NCI-H226 (cell line): Measurements from ENCODE around the gene TTC13.

ENCODE experiments used
- DNase-seq: peaks from one replicate; pipeline ENCODE4 v3.0.0-alpha.2; 2015

The TTC13 gene

GRCh38 chr1:230867101-230867902, 111.4 kb downstream of the TTC13 start:
- no peak for DNase-seq

DNA sequence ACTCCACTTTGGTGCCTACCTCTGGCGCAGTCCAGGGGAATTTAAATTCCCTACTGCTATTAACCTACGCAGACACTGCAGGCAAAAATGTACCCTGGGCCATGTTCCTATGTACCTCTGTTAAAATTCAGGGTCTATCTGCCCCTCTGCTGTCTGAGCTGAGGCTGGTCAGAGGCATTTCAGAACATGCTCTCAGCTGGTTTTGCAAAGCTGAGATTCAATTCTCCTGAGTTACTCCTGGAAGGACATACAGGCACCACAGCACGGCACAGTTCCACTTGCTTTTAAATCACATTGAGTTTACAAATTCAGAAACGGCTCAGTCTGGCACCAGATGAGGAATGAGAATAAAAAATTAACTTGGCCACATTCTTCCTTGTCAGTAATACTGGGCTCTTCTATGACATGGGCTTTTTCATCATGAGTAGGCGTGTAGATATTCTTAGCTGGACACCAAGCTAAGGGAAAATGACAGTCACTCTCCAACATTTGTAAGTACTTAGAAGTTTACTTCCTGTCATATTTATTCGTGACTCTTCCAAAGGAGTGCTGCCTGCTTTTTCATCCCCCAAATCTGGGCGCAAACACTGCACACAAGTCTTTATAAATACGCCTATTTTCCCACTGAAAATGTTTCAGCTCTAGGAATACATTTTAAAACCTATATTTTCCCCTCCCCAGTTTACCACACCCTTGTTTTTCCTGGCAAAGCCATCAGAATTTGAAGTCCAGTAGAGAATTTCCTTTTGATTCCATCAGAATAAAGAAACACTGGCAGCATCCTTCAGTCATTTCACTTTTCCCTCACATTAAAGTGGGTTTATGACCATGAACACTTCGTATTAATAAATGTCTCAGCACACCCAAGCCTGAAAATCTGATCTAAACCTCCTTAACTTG, 112.2 kb downstream of the TTC13 start:
- DNase-seq = no peak

GRCh38 chr1:230865062-230865817, 113.4 kb downstream of the TTC13 start:
- DNase-seq = no peak

DNA sequence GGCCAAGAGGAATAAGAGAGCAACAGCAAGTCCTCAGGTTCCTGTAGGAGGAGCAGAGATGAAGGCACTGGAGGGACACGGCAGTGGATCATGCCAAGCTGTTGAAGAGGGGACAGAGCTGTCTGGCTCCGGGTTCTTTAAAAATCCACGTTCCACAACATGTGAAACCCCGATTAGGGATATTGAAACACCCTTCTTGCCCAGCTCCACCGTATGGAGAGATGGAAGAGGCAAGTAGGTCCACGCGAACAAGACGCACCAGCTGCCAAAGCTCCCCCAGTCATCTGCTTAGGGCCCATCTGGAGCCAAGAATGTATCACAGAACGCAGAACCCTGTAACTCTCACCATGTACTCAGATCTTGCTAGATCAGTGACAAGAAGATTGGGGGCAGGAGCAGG, 114.2 kb downstream of the TTC13 start:
- no peak for DNase-seq

- no peak for DNase-seq
These were observed 115.2 kb downstream of the TTC13 start for GRCh38 chr1:230863449-230863848.

- DNase-seq = no peak
These were observed 116.6 kb downstream of the TTC13 start for GRCh38 chr1:230861970-230862595.

DNA sequence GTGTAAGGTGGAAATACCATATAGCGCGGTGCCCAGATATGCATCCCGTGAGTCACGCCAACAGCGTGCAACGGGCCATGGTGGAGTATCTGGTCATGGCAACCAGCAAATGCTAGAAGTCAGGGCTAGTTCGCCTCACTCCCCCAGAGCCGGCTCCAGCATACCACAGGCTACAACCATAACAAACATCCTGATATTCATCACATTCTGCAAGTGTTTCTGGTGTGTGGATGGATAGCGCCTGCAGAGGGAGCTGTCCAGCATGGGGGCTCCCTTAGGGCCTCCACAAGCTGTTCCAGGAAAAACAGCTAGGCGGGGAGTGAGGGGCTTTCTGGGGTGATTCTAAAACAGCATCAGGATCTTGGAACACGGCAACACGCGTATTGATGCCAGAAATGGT, 117.2 kb downstream of the TTC13 start:
- no peak for DNase-seq

GRCh38 chr1:230860617-230861384, 117.9 kb downstream of the TTC13 start:
- no peak for DNase-seq

DNA sequence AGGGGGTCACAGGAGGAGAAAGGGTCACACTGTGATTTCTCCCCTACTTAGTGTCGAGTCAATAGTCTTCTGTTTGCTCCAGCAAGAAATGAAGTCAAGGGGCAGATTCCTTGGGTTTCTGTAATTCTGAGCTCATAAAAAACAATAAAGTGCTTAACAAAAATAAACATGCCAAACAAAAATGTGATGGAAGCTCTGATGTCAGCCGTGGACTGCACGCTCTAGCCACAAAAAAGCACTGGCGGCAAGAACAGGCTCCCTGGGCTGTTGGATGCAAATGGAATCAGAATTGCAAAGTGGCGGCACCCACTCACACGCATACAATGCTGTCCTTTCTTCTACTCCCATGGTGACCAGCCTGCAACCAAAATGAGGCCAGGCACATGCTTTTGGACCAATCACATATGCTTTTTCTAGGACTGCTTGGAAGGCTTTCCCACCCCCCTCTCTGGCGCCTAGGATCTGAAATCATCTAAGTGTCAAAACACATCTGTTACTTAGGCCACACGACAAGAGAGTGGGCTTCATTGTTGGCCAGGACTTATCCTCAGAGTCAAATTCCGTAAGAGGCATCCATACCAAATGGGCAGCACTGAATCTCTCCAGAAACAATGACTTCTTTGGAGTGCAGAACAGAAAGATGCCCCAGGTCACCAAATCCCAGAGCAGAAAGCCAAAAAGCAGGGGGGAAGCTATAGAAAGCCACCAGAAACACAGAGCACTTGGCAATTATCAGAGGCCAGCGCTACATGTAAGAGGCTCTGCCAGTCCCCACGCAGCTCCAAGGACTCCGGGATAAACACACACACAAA, 119.5 kb downstream of the TTC13 start:
- no peak for DNase-seq

- no peak for DNase-seq
These were observed 120.3 kb downstream of the TTC13 start for GRCh38 chr1:230858236-230858820.

- DNase-seq = no peak
These were observed 120.8 kb downstream of the TTC13 start for GRCh38 chr1:230857822-230858221.

DNA sequence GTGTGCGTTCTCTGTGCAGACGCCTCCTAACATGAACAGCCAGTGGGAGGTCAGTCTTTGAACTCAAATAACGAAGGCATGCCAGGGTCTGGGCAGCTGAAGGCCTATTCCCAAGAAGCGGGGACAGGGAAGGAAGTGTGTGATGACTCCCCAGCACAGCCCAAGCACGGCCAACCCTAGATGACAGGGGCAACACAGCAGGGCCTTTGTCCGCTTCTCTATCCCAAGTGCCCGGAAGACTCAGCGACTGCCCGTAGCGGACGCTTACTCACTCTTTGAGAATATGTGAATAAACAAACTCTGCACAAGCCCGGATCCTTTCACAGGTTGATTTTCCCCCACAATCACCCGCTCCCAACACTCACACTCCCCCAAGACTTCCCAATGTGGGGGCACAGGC, 121.6 kb downstream of the TTC13 start:
- no peak for DNase-seq
